Hepatocyte (in vitro differentiated cells): ENCODE data around the gene YBX2. TPM values are rescaled to one million over a fixed set of nuclear protein-coding genes. Genes with fewer than 3 reads are reported as not detected.
A peak's percentile ranks its signal among the peaks of the same experiment; 100 is the strongest.

ENCODE experiments used
- DNase-seq: peaks from one replicate; pipeline ENCODE4 v3.0.0-alpha.2; 2016; ENCODE audit warnings: low spot score
- H2AFZ ChIP-seq: fragments of 200-600 bp; sonication (generic); 2 replicates; pipeline ENCODE4 v1.6.0; 2016; ENCODE audit warnings: antibody characterized with exemption, mild to moderate bottlenecking
- H3K27ac ChIP-seq: fragments of 200-600 bp; sonication (generic); 2 replicates; pipeline ENCODE4 v1.5.1; 2016; ENCODE audit warnings: mild to moderate bottlenecking
- H3K27me3 ChIP-seq: fragments of 200-600 bp; sonication (generic); 2 replicates; pipeline ENCODE4 v1.6.1; 2016
- H3K36me3 ChIP-seq: fragments of 200-600 bp; sonication (generic); replicated peaks from 2 replicates; pipeline ENCODE4 v1.5.1; 2016; ENCODE audit warnings: low read depth; ENCODE audit not compliant: insufficient read depth
- H3K4me1 ChIP-seq: fragments of 200-600 bp; sonication (generic); 2 replicates; pipeline ENCODE4 v1.5.1; 2016; ENCODE audit warnings: mild to moderate bottlenecking, moderate library complexity; ENCODE audit not compliant: insufficient read depth
- H3K4me2 ChIP-seq: fragments of 200-600 bp; sonication (generic); 2 replicates; pipeline ENCODE4 v1.6.0; 2016
- H3K4me3 ChIP-seq: fragments of 200-600 bp; sonication (generic); 2 replicates; pipeline ENCODE4 v1.5.1; 2016; ENCODE audit warnings: mild to moderate bottlenecking
- H3K79me2 ChIP-seq: fragments of 200-600 bp; sonication (generic); 2 replicates; pipeline ENCODE4 v1.6.0; 2017; ENCODE audit warnings: mild to moderate bottlenecking
- H3K9me2 ChIP-seq: fragments of 200-600 bp; sonication (generic); replicated peaks from 2 replicates; pipeline ENCODE4 v1.6.0; 2017; ENCODE audit warnings: mild to moderate bottlenecking; ENCODE audit not compliant: insufficient read depth
- H3K9me3 ChIP-seq: fragments of 200-600 bp; sonication (generic); 2 replicates; pipeline ENCODE4 v1.5.1; 2016; ENCODE audit warnings: low read depth, mild to moderate bottlenecking
- H4K20me1 ChIP-seq: fragments of 200-600 bp; sonication (generic); 2 replicates; pipeline ENCODE4 v1.6.0; 2016; ENCODE audit warnings: mild to moderate bottlenecking; ENCODE audit not compliant: insufficient read depth, poor library complexity, severe bottlenecking
- EZH2 ChIP-seq: fragments of 200-600 bp; sonication (generic); IDR thresholded peaks from 2 replicates; pipeline ENCODE4 v1.6.1; 2016; ENCODE audit warnings: antibody characterized with exemption, mild to moderate bottlenecking, borderline replicate concordance
- EZH2phosphoT487 ChIP-seq: fragments of 200-600 bp; sonication (generic); IDR thresholded peaks from one replicate; pipeline ENCODE4 v1.6.1; 2018; ENCODE audit warnings: antibody characterized with exemption, mild to moderate bottlenecking, low read depth, moderate library complexity; ENCODE audit not compliant: unreplicated experiment, severe bottlenecking
- WGBS: methylation state at CpG from one replicate; pipeline ENCODE4 v1.1.6; 2016; ENCODE audit warnings: low lambda C conversion rate; ENCODE audit errors: missing lambda C conversion rate; 5-methylcytosine and 5-hydroxymethylcytosine counted together
- polyA plus RNA-seq: library from polyadenylated mRNA; unstranded; fragments of >200 nt; fragmentation: Nextera tagmentation; extraction: Ambion mirVana; gene quantifications from 2 replicates; pipeline ENCODE4 v1.2.1, GENCODE V29; 2016
- total RNA-seq: library from RNA; depleted of rRNA; stranded (reverse); fragments of >200 nt; gene quantifications from 2 replicates; pipeline ENCODE4 v1.2.3, GENCODE V29; 2014
- TF ChIP-seq, protein P1 (sequence below): fragments of 200-600 bp; sonication (generic); IDR thresholded peaks from 2 replicates; pipeline ENCODE4 v1.5.1; 2016; ENCODE audit warnings: antibody characterized with exemption, mild to moderate bottlenecking; ENCODE audit not compliant: poor library complexity

The YBX2 gene
- total and polyA plus RNA-seq, 2 experiments from 2014 or later = 1.3 to 1.7 TPM

DNA sequence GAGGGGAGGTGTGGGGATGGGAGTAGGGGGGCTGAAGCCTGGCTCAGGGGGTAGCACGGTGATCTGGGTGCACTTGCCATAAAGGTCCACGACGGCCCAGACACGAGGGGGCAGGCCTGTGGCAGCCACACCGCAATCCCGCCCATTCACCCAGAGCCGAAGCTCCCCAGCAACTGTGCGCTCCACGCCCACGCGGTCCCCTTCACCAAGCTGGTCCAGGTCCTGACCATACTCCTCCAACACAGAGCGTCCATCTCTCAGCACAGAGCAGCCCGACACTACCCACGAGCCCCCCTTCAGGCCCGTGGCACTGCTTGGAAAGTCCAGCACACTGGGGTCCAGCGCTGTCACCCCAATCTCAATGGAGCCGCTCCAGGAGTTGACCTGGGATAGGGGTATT lies 33.1 kb upstream of the YBX2 start:
- no peaks in the 10 kb centered on the region for H3K36me3 ChIP-seq
- DNase-seq = no peak
- H3K27ac ChIP-seq = no peak overlapping the region
- 99% methylated on average over 11 of the region's 17 CpGs for WGBS
- H3K79me2 ChIP-seq = peaks cover 17% of the 10 kb centered on the region
- no peak for TF ChIP-seq EZH2phosphoT487
- TF ChIP-seq, protein P1, sequence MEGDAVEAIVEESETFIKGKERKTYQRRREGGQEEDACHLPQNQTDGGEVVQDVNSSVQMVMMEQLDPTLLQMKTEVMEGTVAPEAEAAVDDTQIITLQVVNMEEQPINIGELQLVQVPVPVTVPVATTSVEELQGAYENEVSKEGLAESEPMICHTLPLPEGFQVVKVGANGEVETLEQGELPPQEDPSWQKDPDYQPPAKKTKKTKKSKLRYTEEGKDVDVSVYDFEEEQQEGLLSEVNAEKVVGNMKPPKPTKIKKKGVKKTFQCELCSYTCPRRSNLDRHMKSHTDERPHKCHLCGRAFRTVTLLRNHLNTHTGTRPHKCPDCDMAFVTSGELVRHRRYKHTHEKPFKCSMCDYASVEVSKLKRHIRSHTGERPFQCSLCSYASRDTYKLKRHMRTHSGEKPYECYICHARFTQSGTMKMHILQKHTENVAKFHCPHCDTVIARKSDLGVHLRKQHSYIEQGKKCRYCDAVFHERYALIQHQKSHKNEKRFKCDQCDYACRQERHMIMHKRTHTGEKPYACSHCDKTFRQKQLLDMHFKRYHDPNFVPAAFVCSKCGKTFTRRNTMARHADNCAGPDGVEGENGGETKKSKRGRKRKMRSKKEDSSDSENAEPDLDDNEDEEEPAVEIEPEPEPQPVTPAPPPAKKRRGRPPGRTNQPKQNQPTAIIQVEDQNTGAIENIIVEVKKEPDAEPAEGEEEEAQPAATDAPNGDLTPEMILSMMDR = no peak
- no peak for TF ChIP-seq EZH2
- no peaks in the 10 kb centered on the region for H3K9me3 ChIP-seq
- peak overlapping the region; percentile 91 for H3K4me2 ChIP-seq
- H3K4me1 ChIP-seq = peaks cover 10% of the 10 kb centered on the region
- no peaks in the 10 kb centered on the region for H4K20me1 ChIP-seq
- no peaks in the 10 kb centered on the region for H3K27me3 ChIP-seq
- no peaks in the 10 kb centered on the region for H3K9me2 ChIP-seq
- no peak overlapping the region for H3K4me3 ChIP-seq
- no peak overlapping the region for H2AFZ ChIP-seq

DNA sequence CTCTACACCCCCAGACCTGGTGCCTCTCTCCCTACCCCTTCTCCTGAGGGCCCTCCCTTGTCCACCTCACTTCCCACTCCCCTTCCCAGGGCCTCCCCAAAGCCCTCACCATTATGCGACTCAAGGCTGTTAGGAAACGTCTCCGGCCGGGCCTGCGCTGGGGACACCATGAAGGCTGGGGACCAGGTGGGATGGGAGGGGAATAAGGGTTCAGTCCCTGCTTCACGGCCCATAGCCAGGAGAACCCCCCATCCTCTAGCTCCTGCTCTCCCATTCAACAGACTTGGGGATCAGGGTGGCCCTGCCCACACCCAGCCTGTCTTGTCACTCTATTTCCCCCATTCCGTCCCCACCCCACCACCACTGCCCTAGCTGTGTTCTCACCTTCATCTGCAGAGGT lies 32.6 kb upstream of the YBX2 start:
- 97% methylated on average over 7 of the region's 7 CpGs for WGBS
- H3K4me1 ChIP-seq = peaks cover 10% of the 10 kb centered on the region
- TF ChIP-seq EZH2 (no peak), EZH2phosphoT487 (no peak)
- TF ChIP-seq, protein P1 = no peak

DNA sequence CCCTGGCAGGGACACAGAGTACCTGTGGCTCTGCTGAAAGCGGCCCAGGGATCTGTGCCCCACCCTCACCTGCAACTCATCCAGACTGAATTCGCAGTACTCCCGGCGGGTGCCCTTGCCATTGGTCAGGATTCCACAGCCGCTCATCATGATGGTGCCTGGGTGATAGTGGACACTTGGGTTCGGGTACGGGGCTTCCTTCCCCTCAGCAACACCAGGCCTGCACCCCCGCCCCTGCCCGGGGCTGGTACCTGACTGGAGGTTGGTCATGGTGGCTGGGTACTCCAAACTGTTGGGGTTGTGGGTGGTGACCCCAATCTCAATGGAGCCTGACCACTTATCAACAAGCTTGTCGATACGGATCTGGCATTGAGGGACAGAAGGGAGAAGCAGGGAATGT lies 31.7 kb upstream of the YBX2 start:
- H3K4me1 ChIP-seq = peaks cover 10% of the 10 kb centered on the region
- H3K36me3 ChIP-seq = no peaks in the 10 kb centered on the region
- no peaks in the 10 kb centered on the region for H3K27me3 ChIP-seq
- DNase-seq = no peak
- H3K4me3 ChIP-seq = no peak overlapping the region
- H3K27ac ChIP-seq = no peak overlapping the region
- peaks cover 17% of the 10 kb centered on the region for H3K79me2 ChIP-seq
- no peak for TF ChIP-seq EZH2phosphoT487
- no peak for TF ChIP-seq EZH2
- TF ChIP-seq, protein P1 = no peak
- 97% methylated on average over 11 of the region's 11 CpGs for WGBS
- H3K9me3 ChIP-seq = no peaks in the 10 kb centered on the region
- no peaks in the 10 kb centered on the region for H4K20me1 ChIP-seq
- H2AFZ ChIP-seq = no peak overlapping the region
- H3K9me2 ChIP-seq = no peaks in the 10 kb centered on the region
- H3K4me2 ChIP-seq = no peak overlapping the region

More for the DNA sequence above, 32.6 kb upstream of the YBX2 start:
- Histone ChIP-seq H3K27me3 (no peaks in the 10 kb centered on the region), H3K79me2 (peaks cover 17% of the 10 kb centered on the region), H3K36me3 (no peaks in the 10 kb centered on the region), H3K9me2 (no peaks in the 10 kb centered on the region), H3K4me3 (no peak overlapping the region), H3K27ac (no peak overlapping the region), H4K20me1 (no peaks in the 10 kb centered on the region), H2AFZ (no peak overlapping the region), H3K9me3 (no peaks in the 10 kb centered on the region), H3K4me2 (no peak overlapping the region)
- no peak for DNase-seq

DNA sequence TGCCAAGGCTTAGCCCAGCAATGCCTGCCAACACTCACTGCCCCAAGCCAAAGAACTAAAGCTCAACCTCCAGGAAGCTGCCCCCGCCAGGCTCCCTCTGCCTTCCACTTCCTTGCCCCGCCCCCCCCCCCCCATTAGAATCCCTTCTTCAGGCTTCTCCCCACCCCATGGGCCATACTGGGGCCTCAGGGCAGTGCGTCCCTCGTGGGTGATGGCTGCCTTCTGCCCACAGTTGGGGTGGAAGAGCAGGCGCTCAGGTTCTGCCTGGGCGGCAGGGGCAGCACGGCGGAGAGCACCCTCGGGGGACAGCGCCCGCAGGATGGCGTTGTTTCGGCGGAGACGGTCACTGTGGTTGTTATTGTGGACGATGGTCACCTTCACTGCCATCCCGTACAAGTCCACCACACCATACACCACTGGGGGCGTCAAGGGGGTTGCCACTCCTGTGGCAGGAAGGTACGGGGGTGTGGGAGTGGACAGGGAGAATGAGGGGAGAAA lies 30.6 kb upstream of the YBX2 start:
- TF ChIP-seq EZH2 (no peak), EZH2phosphoT487 (no peak)
- TF ChIP-seq, protein P1 = no peak
- Histone ChIP-seq H4K20me1 (no peaks in the 10 kb centered on the region), H3K79me2 (peaks cover 17% of the 10 kb centered on the region), H3K9me2 (no peaks in the 10 kb centered on the region), H3K27ac (no peak overlapping the region), H3K9me3 (no peaks in the 10 kb centered on the region), H3K4me1 (peaks cover 5% of the 10 kb centered on the region), H2AFZ (no peak overlapping the region), H3K4me3 (no peak overlapping the region), H3K27me3 (no peaks in the 10 kb centered on the region), H3K36me3 (no peaks in the 10 kb centered on the region), H3K4me2 (no peak overlapping the region)
- WGBS = 98% methylated on average over 17 of the region's 19 CpGs
- no peak for DNase-seq
